HepG2 (cell line): ENCODE results near the gene ALDH2. TPM values are rescaled to one million over a fixed set of nuclear protein-coding genes. Genes with fewer than 3 reads are reported as not detected.

Source experiments
- ATAC-seq: fragments of 200-7000 bp; cut with Tn5 transposase; 3 replicates; pipeline ENCODE4 v1.9.1; 2020; ENCODE audit warnings: mild to moderate bottlenecking, moderate library complexity
- BruUV-seq: library from RNA; stranded (reverse); fragments of 400-500 nt; replicated peaks from 2 replicates; lab custom pipeline; 2021; lab: Mats Ljungman, UMichigan
- CTCF ChIA-PET: fragments of 300-600 bp; formaldehyde crosslinking; extraction: SDS; loops from one replicate; lab custom pipeline; 2021; ENCODE audit warnings: low total read pairs, inconsistent platforms, low intra/inter-chr PET ratio; lab: Yijun Ruan, JAX
- POLR2A ChIA-PET: fragments of 350-600 bp; sonication (Branson Sonifier 250); formaldehyde crosslinking; loops from one replicate; lab custom pipeline; 2020; ENCODE audit warnings: antibody characterized with exemption, inconsistent platforms; lab: Yijun Ruan, JAX
- DNase-seq: peaks from one replicate; pipeline ENCODE4 v3.0.0-alpha.2; 2015; ENCODE audit warnings: low spot score
- FAIRE-seq: peaks from 3 replicates; lab custom pipeline; 2011; peaks lifted over from hg19 to GRCh38; lab: Jason Lieb, UNC
- H2AFZ ChIP-seq: one replicate; pipeline ENCODE4 v1.6.1; 2011; ENCODE audit warnings: low read length, inconsistent platforms
- H3K27ac ChIP-seq: fragments of 300-600 bp; 3 replicates; pipeline ENCODE4 v1.8.0; 2011; ENCODE audit warnings: mixed run types, mild to moderate bottlenecking, mixed read lengths, low read length, inconsistent platforms; ENCODE audit not compliant: insufficient read depth; ENCODE audit errors: extremely low read length
- H3K27me3 ChIP-seq, 2 experiments: fragments of 200-600 bp in 1 of 2; 2 replicates in 1 of 2; 3 replicates in 1 of 2; pipeline versions ENCODE4 v1.6.0 to v1.8.0; 2011; ENCODE audit warnings: low read length in 2 of 2, mild to moderate bottlenecking in 2 of 2, moderate library complexity in 2 of 2, inconsistent platforms in 1 of 2; ENCODE audit not compliant: insufficient read depth in 2 of 2, control insufficient read depth in 1 of 2
- H3K36me3 ChIP-seq, 2 experiments: fragments of 200-600 bp in 1 of 2; replicated peaks in 1 of 2; 2 replicates in 1 of 2; 3 replicates in 1 of 2; pipeline versions ENCODE4 v1.5.1 to v1.8.0; 2011; ENCODE audit warnings: low read length in 2 of 2, inconsistent platforms in 1 of 2; ENCODE audit not compliant: insufficient read depth in 2 of 2, control insufficient read depth in 1 of 2
- H3K4me1 ChIP-seq: 2 replicates; pipeline ENCODE4 v1.5.1; 2012; ENCODE audit warnings: low read length, inconsistent platforms; ENCODE audit not compliant: insufficient read depth
- H3K4me2 ChIP-seq: 2 replicates; pipeline ENCODE4 v1.6.0; 2011; ENCODE audit warnings: low read depth, low read length, inconsistent platforms
- H3K4me3 ChIP-seq, 3 experiments: fragments of 200-600 bp in 1 of 3; sonication (generic), shearing (Covaris generic) in 1 of 3; replicated peaks in 1 of 3; 2 replicates each; pipeline ENCODE4 v1.5.1; 2011 to 2016; ENCODE audit warnings: low read length in 3 of 3, inconsistent platforms in 2 of 3, low read depth in 2 of 3, mild to moderate bottlenecking in 2 of 3, control low read depth in 1 of 3, mixed read lengths in 1 of 3; ENCODE audit not compliant: insufficient read depth in 1 of 3
- H3K79me2 ChIP-seq: one replicate; pipeline ENCODE4 v1.6.1; 2011; ENCODE audit warnings: low read length, inconsistent platforms; ENCODE audit not compliant: insufficient read depth
- H3K9ac ChIP-seq: 2 replicates; pipeline ENCODE4 v1.6.0; 2011; ENCODE audit warnings: mild to moderate bottlenecking, low read depth, low read length, inconsistent platforms; ENCODE audit not compliant: insufficient read depth
- H3K9me3 ChIP-seq: 2 replicates; pipeline ENCODE4 v1.5.1; 2012; ENCODE audit warnings: mild to moderate bottlenecking, low read length
- H4K20me1 ChIP-seq: 2 replicates; pipeline ENCODE4 v1.6.0; 2011; ENCODE audit warnings: inconsistent platforms, mild to moderate bottlenecking, low read length, moderate library complexity; ENCODE audit not compliant: insufficient read depth
- GABPB1 ChIP-seq: IDR thresholded peaks from 2 replicates; pipeline ENCODE4 v1.6.1; 2016; ENCODE audit warnings: mild to moderate bottlenecking, missing genetic modification reagents, moderate library complexity, missing compliant biosample characterization
- NFE2L2 ChIP-seq: fragments of 150-350 bp; IDR thresholded peaks from 2 replicates; pipeline ENCODE4 v1.6.1; 2014; ENCODE audit warnings: low read length
- RARG ChIP-seq: sonication (generic); formaldehyde crosslinking; IDR thresholded peaks from 2 replicates; pipeline ENCODE4 v1.4.0; 2020; ENCODE audit warnings: low read depth, mild to moderate bottlenecking, missing genetic modification reagents
- ZBTB7A ChIP-seq: sonication (generic); formaldehyde crosslinking; IDR thresholded peaks from 2 replicates; pipeline ENCODE4 v1.8.0; 2022; ENCODE audit warnings: mild to moderate bottlenecking, missing genetic modification reagents
- ZFYVE20 ChIP-seq: sonication (generic); formaldehyde crosslinking; IDR thresholded peaks from 2 replicates; pipeline ENCODE4 v1.8.0; 2023; ENCODE audit warnings: low read depth, mild to moderate bottlenecking, moderate library complexity, missing genetic modification reagents, borderline replicate concordance
- ZNF431 ChIP-seq: sonication (generic); formaldehyde crosslinking; IDR thresholded peaks from 2 replicates; pipeline ENCODE4 v1.9.0; 2022; ENCODE audit warnings: missing genetic modification reagents, low read depth, mild to moderate bottlenecking, borderline replicate concordance
- ZNF530 ChIP-seq: sonication (generic); formaldehyde crosslinking; IDR thresholded peaks from 2 replicates; pipeline ENCODE4 v1.5.0; 2020; ENCODE audit warnings: low read depth, mild to moderate bottlenecking, missing genetic modification reagents
- WGBS: methylation state at CpG from one replicate; pipeline ENCODE4 v1.1.6; 2017; ENCODE audit warnings: low lambda C conversion rate; 5-methylcytosine and 5-hydroxymethylcytosine counted together
- in situ Hi-C: cut with HindIII; loops from 2 replicates; pipeline ENCODE4 v1.10.0; 2017; ENCODE audit warnings: low pct_unique_long_range_greater_than_20kb; ENCODE audit not compliant: extremely low pct_ligation_motif_present
- intact Hi-C: fragments of 100-400 bp; cut with micrococcal nuclease; formaldehyde crosslinking; loops from one replicate; pipeline ENCODE4 v1.10.0; 2022; ENCODE audit not compliant: unreplicated experiment
- polyA plus RNA-seq, 8 experiments: library from polyadenylated mRNA; depleted of rRNA in 3 of 8; stranded (reverse) in 7 of 8; unstranded in 1 of 8; fragments of >200 nt; fragmentation: Illumina TruSeq in 4 of 8; extraction: Trizol in 4 of 8; gene quantifications; 2 replicates each; pipeline versions ENCODE4 v1.2.1 to v1.2.3, GENCODE V29; 2011 to 2016; ENCODE audit warnings: low read depth in 4 of 8, missing spikeins in 1 of 8, mixed read lengths in 1 of 8; ENCODE audit not compliant: insufficient read depth in 1 of 8
- total RNA-seq, 5 experiments: library from RNA; depleted of rRNA; stranded (reverse); fragments of >200 nt; fragmentation: Illumina TruSeq; extraction: Trizol; gene quantifications; 2 replicates each; pipeline ENCODE4 v1.2.3, GENCODE V29; 2016; ENCODE audit warnings: low read depth in 1 of 5
- TF ChIP-seq, protein P1 (sequence below): sonication (generic); formaldehyde crosslinking; IDR thresholded peaks from 2 replicates; pipeline ENCODE4 v1.5.0; 2020; ENCODE audit warnings: mild to moderate bottlenecking, missing genetic modification reagents, borderline replicate concordance
- TF ChIP-seq, protein P2 (sequence below): sonication (generic); formaldehyde crosslinking; IDR thresholded peaks from 2 replicates; pipeline ENCODE4 v1.8.1; 2023; ENCODE audit warnings: mild to moderate bottlenecking, inconsistent platforms, moderate library complexity, missing genetic modification reagents, borderline replicate concordance

The ALDH2 gene
- total and polyA plus RNA-seq, 2 of the 13 experiments (the other 11 are each of a cell fraction or from before 2014, with no cell fraction given), result 78.8 to 103 TPM

DNA sequence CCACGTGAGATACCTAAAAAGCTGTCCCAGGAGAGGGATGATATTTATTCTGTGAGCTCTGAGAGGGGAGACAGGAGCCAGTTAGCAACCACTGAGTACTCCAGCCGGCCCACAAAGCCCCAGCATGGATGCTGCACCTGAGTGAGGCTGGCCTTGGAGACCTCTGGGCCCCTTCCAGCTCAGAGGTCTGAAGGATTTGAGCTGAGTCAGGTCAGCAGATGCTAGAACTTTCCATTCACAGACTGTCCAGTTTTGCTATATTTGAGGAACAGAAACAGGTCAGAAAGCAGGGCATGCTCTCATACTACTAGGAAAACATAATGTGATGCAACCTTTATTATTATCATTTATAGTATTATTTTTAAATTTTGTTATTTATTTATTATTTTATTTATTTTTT lies 60.3 kb downstream of the ALDH2 start:
- POLR2A ChIA-PET, result no interaction called here
- no peaks in the 10 kb centered on the region for H3K36me3 ChIP-seq
- no peak overlapping the region for H3K4me3 ChIP-seq
- no peak overlapping the region for H2AFZ ChIP-seq
- ATAC-seq, result no peak
- TF ChIP-seq ZNF431 (no peak), GABPB1 (CRISPR knock-in tag) (no peak), ZNF530 (CRISPR knock-in tag) (no peak), ZBTB7A (CRISPR knock-in tag) (no peak), NFE2L2 (no peak), ZFYVE20 (CRISPR knock-in tag) (no peak), RARG (CRISPR knock-in tag) (no peak)
- TF ChIP-seq, protein P1, sequence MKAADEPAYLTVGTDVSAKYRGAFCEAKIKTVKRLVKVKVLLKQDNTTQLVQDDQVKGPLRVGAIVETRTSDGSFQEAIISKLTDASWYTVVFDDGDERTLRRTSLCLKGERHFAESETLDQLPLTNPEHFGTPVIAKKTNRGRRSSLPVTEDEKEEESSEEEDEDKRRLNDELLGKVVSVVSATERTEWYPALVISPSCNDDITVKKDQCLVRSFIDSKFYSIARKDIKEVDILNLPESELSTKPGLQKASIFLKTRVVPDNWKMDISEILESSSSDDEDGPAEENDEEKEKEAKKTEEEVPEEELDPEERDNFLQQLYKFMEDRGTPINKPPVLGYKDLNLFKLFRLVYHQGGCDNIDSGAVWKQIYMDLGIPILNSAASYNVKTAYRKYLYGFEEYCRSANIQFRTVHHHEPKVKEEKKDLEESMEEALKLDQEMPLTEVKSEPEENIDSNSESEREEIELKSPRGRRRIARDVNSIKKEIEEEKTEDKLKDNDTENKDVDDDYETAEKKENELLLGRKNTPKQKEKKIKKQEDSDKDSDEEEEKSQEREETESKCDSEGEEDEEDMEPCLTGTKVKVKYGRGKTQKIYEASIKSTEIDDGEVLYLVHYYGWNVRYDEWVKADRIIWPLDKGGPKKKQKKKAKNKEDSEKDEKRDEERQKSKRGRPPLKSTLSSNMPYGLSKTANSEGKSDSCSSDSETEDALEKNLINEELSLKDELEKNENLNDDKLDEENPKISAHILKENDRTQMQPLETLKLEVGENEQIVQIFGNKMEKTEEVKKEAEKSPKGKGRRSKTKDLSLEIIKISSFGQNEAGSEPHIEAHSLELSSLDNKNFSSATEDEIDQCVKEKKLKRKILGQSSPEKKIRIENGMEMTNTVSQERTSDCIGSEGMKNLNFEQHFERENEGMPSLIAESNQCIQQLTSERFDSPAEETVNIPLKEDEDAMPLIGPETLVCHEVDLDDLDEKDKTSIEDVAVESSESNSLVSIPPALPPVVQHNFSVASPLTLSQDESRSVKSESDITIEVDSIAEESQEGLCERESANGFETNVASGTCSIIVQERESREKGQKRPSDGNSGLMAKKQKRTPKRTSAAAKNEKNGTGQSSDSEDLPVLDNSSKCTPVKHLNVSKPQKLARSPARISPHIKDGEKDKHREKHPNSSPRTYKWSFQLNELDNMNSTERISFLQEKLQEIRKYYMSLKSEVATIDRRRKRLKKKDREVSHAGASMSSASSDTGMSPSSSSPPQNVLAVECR (CRISPR knock-in tag), result no peak
- TF ChIP-seq, protein P2, sequence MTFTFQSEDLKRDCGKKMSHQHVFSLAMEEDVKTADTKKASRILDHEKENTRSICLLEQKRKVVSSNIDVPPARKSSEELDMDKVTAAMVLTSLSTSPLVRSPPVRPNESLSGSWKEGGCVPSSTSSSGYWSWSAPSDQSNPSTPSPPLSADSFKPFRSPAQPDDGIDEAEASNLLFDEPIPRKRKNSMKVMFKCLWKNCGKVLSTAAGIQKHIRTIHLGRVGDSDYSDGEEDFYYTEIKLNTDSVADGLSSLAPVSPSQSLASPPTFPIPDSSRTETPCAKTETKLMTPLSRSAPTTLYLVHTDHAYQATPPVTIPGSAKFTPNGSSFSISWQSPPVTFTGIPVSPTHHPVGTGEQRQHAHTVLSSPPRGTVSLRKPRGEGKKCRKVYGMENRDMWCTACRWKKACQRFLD (CRISPR knock-in tag), result no peak
- TF ChIP-seq, all 625 proteins: peak for 0
- Histone ChIP-seq H3K79me2 (no peaks in the 10 kb centered on the region), H3K9me3 (no peaks in the 10 kb centered on the region), H3K27me3 (no peaks in the 10 kb centered on the region), H3K27ac (no peak overlapping the region), H3K4me1 (peaks cover 8% of the 10 kb centered on the region; the same call in 1 of the 2 replicates), H3K4me2 (no peak overlapping the region), H3K9ac (no peak overlapping the region), H4K20me1 (no peaks in the 10 kb centered on the region)
- WGBS, result 38% methylated on average over 2 of the region's 2 CpGs
- in situ Hi-C loops, result no loop called here
- FAIRE-seq (no peak), DNase-seq (no peak)
- no TSS peak for BruUV-seq
- intact Hi-C loops, result no loop called here
- CTCF ChIA-PET, result no interaction called here
